MM.1S (cell line): ENCODE data around the gene USP9X.

ENCODE experiments used
- EZH2 ChIP-seq: fragments of 300-600 bp; sonication (generic); optimal IDR thresholded peaks from 2 replicates; pipeline ENCODE3; 2017; ENCODE audit warnings: low read depth, mild to moderate bottlenecking, antibody characterized with exemption, low read length, mixed read lengths
- EZH2phosphoT487 ChIP-seq: fragments of 300-600 bp; sonication (generic); IDR thresholded peaks from 2 replicates; pipeline ENCODE4 v1.6.1; 2018; ENCODE audit warnings: antibody characterized with exemption, low read length
- TF ChIP-seq, protein P1 (sequence below): fragments of 300-600 bp; sonication (generic); IDR thresholded peaks from 2 replicates; pipeline ENCODE4 v1.5.1; 2016; ENCODE audit warnings: antibody characterized with exemption, low read length, mixed read lengths

DNA sequence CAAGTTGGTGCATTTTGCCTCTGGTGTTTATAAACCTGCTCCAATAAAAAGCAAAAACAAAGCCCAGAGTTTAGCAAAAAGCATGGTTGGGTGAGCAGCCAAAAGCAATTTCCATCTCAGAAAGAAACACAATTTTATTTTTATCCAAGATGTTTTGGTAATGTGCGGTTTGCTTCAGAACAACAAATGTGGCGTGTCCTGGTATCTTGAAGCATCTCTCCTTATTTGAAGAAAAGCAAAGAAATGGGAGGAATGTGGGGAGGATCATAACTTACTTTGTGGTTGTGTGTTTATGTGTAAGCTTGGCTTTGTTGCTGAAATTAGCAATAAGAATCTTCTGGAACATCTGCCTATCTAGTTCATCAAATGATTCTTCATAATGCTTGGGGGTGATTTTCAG lies 160.4 kb downstream of the USP9X start:
- TF ChIP-seq, protein P1, sequence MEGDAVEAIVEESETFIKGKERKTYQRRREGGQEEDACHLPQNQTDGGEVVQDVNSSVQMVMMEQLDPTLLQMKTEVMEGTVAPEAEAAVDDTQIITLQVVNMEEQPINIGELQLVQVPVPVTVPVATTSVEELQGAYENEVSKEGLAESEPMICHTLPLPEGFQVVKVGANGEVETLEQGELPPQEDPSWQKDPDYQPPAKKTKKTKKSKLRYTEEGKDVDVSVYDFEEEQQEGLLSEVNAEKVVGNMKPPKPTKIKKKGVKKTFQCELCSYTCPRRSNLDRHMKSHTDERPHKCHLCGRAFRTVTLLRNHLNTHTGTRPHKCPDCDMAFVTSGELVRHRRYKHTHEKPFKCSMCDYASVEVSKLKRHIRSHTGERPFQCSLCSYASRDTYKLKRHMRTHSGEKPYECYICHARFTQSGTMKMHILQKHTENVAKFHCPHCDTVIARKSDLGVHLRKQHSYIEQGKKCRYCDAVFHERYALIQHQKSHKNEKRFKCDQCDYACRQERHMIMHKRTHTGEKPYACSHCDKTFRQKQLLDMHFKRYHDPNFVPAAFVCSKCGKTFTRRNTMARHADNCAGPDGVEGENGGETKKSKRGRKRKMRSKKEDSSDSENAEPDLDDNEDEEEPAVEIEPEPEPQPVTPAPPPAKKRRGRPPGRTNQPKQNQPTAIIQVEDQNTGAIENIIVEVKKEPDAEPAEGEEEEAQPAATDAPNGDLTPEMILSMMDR: no peak
- TF ChIP-seq EZH2 (no peak), EZH2phosphoT487 (no peak)
